ENCODE results near the gene CTSW.

The CTSW gene

GRCh38 chr11:65921876-65922275 is 42.2 kb downstream of the CTSW start:
- TF ChIP-seq GATA2 (IDR thresholded peaks at IDR 0.05; ENCODE audit: low read depth, low read length), result no peak
- no peak for TF ChIP-seq GATA3 (IDR thresholded peaks at IDR 0.05; ENCODE audit: low read depth, low read length)

DNA sequence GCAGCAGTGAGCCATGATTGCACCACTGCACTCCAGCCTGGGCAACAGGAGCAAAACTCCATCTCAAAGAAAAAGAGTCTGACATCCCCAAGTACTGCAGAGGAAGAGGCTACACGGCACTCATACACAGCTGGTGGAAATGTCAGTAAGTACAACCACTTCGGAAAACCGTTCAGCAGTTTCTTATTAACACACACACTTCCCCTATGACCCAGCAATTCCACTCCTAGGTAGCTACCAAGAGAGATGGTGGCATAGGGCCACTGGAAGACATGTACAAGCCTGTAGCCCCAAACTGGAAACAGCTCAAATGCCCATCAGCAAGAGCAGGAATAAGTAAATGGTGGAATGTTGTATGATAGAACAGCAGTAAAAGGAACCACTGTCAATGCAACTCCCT is 42.9 kb downstream of the CTSW start:
- no peak for TF ChIP-seq GATA3 (IDR thresholded peaks at IDR 0.05; ENCODE audit: low read depth, low read length)
- no peak for TF ChIP-seq GATA2 (IDR thresholded peaks at IDR 0.05; ENCODE audit: low read depth, low read length)

- TF ChIP-seq GATA3 (IDR thresholded peaks at IDR 0.05; ENCODE audit: low read depth, low read length) (no peak), GATA2 (IDR thresholded peaks at IDR 0.05; ENCODE audit: low read depth, low read length) (peak; percentile 18; the same call in 1 of the 2 replicates)
These were observed 45.8 kb downstream of the CTSW start for GRCh38 chr11:65925397-65925796.

DNA sequence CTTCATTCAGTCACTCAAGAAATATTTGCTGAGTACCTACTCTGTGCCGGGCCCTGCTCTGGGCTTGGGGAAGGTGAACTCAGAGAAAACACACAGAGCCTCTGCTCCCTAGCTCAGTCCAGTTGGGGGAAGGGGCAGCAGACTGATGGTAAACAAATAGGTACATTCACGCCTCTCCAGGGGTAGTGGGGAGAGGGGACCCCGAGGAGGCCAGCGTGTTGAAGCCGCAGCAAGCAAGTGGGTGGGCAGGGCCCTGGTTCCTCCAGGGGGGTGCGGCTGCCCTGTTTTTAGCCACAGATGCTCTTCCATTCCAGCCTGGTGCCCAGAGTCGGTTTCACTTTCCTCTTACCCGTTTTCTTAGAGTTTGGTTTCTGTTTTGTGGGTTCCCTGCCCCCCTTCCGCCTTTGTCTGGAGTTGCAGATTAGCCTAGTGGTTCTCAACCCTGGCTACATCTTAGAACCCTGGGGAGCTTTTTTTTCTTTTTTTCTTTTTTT is 48.3 kb downstream of the CTSW start:
- TF ChIP-seq GATA2 (IDR thresholded peaks at IDR 0.05; ENCODE audit: low read depth, low read length) (no peak), GATA3 (IDR thresholded peaks at IDR 0.05; ENCODE audit: low read depth, low read length) (no peak)

GRCh38 chr11:65928667-65929066 is 49.0 kb downstream of the CTSW start:
- TF ChIP-seq GATA3 (IDR thresholded peaks at IDR 0.05; ENCODE audit: low read depth, low read length) (no peak), GATA2 (IDR thresholded peaks at IDR 0.05; ENCODE audit: low read depth, low read length) (no peak)

- no peak for TF ChIP-seq GATA3 (IDR thresholded peaks at IDR 0.05; ENCODE audit: low read depth, low read length)
- no peak for TF ChIP-seq GATA2 (IDR thresholded peaks at IDR 0.05; ENCODE audit: low read depth, low read length)
These were observed 52.3 kb downstream of the CTSW start for GRCh38 chr11:65931773-65932557.

DNA sequence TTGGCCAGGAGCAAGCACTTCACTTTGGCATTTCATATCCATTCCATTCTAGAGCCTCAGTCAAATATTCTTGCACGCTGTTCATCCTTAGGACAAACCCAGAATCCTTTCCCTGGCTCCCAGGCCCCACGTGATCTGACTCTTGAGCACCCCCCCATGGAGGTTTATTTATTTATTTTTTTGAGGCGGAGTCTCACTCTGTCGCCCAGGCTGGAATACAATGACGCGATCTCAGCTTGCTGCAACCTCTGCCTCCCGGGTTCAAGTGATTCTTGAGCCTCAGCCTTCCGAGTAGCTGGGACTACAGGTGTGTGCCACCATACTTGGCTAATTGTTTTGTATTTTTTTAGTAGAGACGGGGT is 52.9 kb downstream of the CTSW start:
- no peak for TF ChIP-seq GATA2 (IDR thresholded peaks at IDR 0.05; ENCODE audit: low read depth, low read length)
- no peak for TF ChIP-seq GATA3 (IDR thresholded peaks at IDR 0.05; ENCODE audit: low read depth, low read length)

Data from SH-SY5Y (cell line).